HL-60 (cell line): ENCODE measurements around the gene RPRD1B.

ENCODE experiments used
- DNase-seq, 2 experiments: peaks; one replicate each; pipeline ENCODE4 v3.0.0-alpha.2; 2010 to 2020; ENCODE audit warnings: low read depth in 1 of 2, low spot score in 1 of 2
- H3K27ac ChIP-seq: fragments of 250-450 bp; sonication (Bioruptor Pico); replicated peaks from 2 replicates; pipeline ENCODE4 v1.5.1; 2020; ENCODE audit warnings: mild to moderate bottlenecking, moderate library complexity
- H3K27me3 ChIP-seq: fragments of 250-450 bp; sonication (Bioruptor Pico); 2 replicates; pipeline ENCODE4 v1.5.1; 2021; ENCODE audit warnings: mild to moderate bottlenecking, moderate library complexity; ENCODE audit not compliant: insufficient read depth, poor library complexity, severe bottlenecking
- H3K4me3 ChIP-seq: replicated peaks from 2 replicates; pipeline ENCODE4 v1.5.1; 2011; ENCODE audit warnings: mild to moderate bottlenecking, control low read depth, low read length; ENCODE audit not compliant: insufficient read depth
- CTCF ChIP-seq: IDR thresholded peaks from one replicate; pipeline ENCODE4 v1.5.1; 2011; ENCODE audit warnings: low read length, control low read depth, inconsistent platforms; ENCODE audit not compliant: insufficient read depth
- GABPA ChIP-seq: IDR thresholded peaks from 2 replicates; pipeline ENCODE4 v1.6.1; 2012; ENCODE audit warnings: low read depth
- POLR2AphosphoS5 ChIP-seq: IDR thresholded peaks from 2 replicates; pipeline ENCODE4 v1.6.1; 2012; ENCODE audit warnings: low read depth
- REST ChIP-seq: IDR thresholded peaks from 2 replicates; pipeline ENCODE4 v1.6.1; 2012; ENCODE audit warnings: low read depth; ENCODE audit not compliant: insufficient replicate concordance
- SPI1 ChIP-seq: IDR thresholded peaks from 2 replicates; pipeline ENCODE4 v1.6.1; 2012; ENCODE audit warnings: low read depth, mild to moderate bottlenecking, borderline replicate concordance

Gene RPRD1B

DNA sequence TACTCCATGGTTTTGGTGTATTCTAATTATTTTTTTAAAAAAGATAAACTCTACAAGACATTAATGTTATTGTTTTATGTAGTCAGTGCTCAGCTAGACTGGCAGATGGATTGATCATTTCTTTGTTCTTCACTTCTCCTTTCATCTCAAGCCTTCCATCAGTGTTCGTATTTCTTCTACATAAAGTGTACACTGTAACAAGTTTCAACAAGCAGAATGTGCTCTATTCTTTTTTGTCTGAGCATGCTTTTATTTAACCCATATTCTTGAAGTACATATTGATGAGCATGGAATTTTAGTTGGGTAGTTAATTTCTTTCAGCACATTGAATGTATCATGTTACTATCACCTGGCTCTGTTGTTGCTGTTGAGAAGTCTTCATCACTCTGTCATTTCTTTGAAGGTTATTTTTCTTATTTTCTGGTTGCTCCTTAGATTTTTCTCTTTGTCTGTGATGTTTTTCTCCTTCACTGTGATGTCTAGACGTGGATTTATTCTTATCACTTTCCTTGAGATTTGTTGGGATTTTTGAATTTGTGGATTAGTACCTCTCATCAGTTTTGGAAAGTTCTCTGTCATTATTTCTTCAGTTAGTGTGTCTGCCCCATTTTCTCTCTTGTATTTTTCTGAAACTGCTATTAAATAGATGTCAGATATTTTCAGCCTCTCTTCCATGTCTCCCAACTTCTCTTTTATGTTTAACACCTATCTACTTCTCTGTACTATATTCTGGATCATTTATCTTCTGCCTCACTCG is 83.0 kb downstream of the RPRD1B start:
- no peak for DNase-seq
- no peaks in the 10 kb centered on the region for H3K27me3 ChIP-seq
- H3K27ac ChIP-seq = no peak overlapping the region
- H3K4me3 ChIP-seq = no peak overlapping the region
- TF ChIP-seq GABPA (no peak), POLR2AphosphoS5 (no peak), REST (no peak), SPI1 (no peak), CTCF (no peak)

DNA sequence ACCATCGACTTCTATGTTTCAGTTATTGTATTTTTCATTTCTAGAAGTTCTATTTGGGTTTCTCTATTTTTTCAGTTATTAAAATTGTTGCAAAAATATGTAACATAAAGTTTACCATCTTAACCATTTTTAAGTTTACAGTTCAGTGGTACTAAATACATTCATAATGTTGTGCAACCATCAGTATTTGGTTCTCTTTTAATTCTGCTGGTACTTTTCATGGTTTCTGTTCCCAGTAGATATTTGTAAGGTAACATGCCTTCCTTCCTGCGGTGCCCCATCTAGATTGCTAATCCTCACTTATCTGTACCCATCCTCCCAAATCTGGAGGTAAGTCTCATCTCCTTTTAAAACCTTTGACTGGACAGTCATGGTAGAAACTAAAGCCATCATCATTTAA is 83.7 kb downstream of the RPRD1B start:
- Histone ChIP-seq H3K27ac (no peak overlapping the region), H3K27me3 (no peaks in the 10 kb centered on the region), H3K4me3 (no peak overlapping the region)
- no peak for DNase-seq
- TF ChIP-seq CTCF = no peak

DNA sequence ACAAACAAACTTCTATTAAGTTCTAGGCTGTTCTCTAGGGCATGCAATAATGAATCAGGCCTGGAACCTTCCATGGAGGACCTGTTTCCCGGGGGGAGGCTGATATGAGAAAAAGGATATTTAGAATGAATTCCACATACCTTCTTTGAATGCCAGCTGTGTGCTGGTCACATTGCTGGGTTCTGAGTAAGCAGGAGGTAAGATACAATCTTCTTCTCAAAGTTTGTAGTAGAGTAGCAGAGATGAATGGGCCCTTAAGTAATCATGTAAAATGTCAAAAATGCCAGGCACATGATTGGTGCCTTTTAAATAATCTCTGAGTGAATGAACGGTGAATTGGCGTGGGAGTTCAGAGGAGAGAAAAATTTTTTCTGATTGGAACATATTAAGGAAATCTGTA is 84.1 kb downstream of the RPRD1B start:
- Histone ChIP-seq H3K4me3 (no peak overlapping the region), H3K27me3 (no peaks in the 10 kb centered on the region), H3K27ac (no peak overlapping the region)
- TF ChIP-seq GABPA (no peak), CTCF (no peak), REST (no peak), SPI1 (no peak), POLR2AphosphoS5 (no peak)
- no peak for DNase-seq

- H3K4me3 ChIP-seq = no peak overlapping the region
- DNase-seq = no peak
- no peak for TF ChIP-seq SPI1
- no peak for TF ChIP-seq POLR2AphosphoS5
- no peak for TF ChIP-seq CTCF
- no peak for TF ChIP-seq GABPA
- TF ChIP-seq REST = no peak
- no peaks in the 10 kb centered on the region for H3K27me3 ChIP-seq
- no peak overlapping the region for H3K27ac ChIP-seq
These were observed 85.9 kb downstream of the RPRD1B start for GRCh38 chr20:38119446-38119845.
